GM13976 (cell line): ENCODE results near the gene APBB1.

Experiments used
- DNase-seq: peaks from one replicate; pipeline ENCODE4 v3.0.0; 2012; ENCODE audit warnings: low spot score
- in situ Hi-C: fragments of 300-500 bp; cut with MboI; formaldehyde crosslinking; loops from one replicate; pipeline ENCODE4 v1.12.0; 2022; ENCODE audit warnings: low sequenced_read_pairs, mixed read lengths, inconsistent platforms; ENCODE audit not compliant: unreplicated experiment
- TF ChIP-seq, protein P1 (sequence below): IDR thresholded peaks from 2 replicates; pipeline ENCODE4 v1.5.1; 2012; ENCODE audit warnings: borderline replicate concordance, mild to moderate bottlenecking; ENCODE audit not compliant: insufficient read depth; ENCODE audit errors: extremely low read depth, missing control alignments, control extremely low read depth

APBB1 gene

GRCh38 chr11:6356503-6357055, 62.3 kb downstream of the APBB1 start:
- TF ChIP-seq, protein P1, sequence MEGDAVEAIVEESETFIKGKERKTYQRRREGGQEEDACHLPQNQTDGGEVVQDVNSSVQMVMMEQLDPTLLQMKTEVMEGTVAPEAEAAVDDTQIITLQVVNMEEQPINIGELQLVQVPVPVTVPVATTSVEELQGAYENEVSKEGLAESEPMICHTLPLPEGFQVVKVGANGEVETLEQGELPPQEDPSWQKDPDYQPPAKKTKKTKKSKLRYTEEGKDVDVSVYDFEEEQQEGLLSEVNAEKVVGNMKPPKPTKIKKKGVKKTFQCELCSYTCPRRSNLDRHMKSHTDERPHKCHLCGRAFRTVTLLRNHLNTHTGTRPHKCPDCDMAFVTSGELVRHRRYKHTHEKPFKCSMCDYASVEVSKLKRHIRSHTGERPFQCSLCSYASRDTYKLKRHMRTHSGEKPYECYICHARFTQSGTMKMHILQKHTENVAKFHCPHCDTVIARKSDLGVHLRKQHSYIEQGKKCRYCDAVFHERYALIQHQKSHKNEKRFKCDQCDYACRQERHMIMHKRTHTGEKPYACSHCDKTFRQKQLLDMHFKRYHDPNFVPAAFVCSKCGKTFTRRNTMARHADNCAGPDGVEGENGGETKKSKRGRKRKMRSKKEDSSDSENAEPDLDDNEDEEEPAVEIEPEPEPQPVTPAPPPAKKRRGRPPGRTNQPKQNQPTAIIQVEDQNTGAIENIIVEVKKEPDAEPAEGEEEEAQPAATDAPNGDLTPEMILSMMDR: no peak
- DNase-seq: no peak
- in situ Hi-C loops: no loop called here

DNA sequence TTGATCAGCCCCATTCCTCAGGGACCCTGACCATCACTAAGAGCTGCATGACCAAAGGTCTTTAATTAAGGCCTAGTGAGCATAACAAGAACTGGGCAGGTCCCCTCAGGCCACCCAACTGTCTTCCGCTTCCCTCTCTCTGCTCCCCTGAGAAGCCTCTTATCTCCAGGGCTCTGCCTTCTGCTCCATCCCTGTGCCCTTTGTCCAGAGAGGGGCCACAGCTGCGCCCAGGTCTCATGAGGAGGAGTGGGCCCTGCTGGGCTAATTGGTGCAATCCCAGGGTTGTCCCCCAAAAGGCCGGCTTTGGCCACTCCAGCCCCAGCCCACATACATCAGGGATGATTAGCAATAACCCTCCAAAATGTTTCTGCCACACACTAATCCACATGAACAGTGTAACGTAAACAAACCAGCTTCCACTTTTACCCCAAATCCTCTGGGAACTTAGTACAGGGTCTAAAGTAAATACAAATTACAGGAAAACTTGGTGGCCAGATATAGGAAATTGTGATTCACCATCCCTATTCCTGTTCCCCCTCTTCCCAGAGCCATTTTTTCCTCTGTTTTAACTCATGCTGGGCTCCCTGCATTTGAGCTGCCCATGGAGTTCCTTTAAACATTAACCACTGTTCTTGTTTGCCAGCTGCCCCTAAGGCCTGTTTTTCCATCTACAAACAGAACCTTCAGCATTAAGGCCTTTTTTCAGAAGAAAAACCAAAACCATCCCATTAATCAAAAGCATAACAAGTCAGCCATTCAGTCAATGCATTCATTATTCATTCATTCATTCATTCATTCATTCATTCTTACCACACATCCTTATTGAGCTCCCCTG, 64.0 kb downstream of the APBB1 start:
- no peak for DNase-seq
- in situ Hi-C loops: no loop called here
- TF ChIP-seq, protein P1: no peak

DNA sequence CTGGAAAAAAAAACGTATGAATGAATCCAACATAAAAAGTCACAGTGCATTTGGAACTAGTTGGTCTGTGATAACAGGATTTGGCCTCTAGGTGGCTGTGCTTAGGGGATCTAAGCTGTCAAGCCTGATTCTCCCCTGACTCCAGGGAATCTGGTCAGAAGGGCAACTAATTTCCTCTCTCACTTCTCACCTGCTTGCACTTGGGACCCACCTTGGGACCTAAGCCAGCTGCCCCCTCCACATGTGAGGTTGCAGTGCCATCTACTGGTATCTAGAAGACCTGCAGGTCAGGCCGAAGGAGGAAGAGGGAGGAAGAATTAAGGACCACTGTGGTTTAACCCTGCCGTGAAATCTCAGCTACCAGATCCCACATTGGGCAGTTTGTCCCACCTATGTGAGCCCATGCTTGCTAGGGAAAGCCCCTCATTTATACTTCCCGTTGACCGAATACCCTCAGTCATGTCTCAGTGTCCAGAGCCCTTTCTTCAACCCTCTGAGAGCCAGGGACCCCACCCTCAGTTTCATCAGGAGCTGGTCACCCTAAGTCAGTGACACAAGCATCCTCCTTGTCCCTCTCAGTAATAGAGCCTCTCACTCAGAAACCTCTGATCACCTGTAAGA, 65.4 kb downstream of the APBB1 start:
- in situ Hi-C loops: no loop called here
- peak; percentile 66 for DNase-seq
- TF ChIP-seq, protein P1: peak; percentile 92

- DNase-seq: no peak
- TF ChIP-seq, protein P1: no peak
- in situ Hi-C loops: no loop called here
Measured at GRCh38 chr11:6351782-6352382, 67.0 kb downstream of the APBB1 start.

- in situ Hi-C loops: no loop called here
- no peak for DNase-seq
- TF ChIP-seq, protein P1: no peak
Measured at GRCh38 chr11:6350486-6350885, 68.4 kb downstream of the APBB1 start.

GRCh38 chr11:6350043-6350442, 68.9 kb downstream of the APBB1 start:
- no peak for DNase-seq
- TF ChIP-seq, protein P1: no peak
- in situ Hi-C loops: no loop called here
